B cell (primary cell): ENCODE data around the gene CNOT4.

Experiments used
- CTCF ChIP-seq: fragments of 200-600 bp; IDR thresholded peaks from one replicate; pipeline ENCODE4 v1.8.0; 2022; ENCODE audit warnings: antibody characterized with exemption, mild to moderate bottlenecking
- EZH2 ChIP-seq: IDR thresholded peaks from 2 replicates; pipeline ENCODE4 v1.6.1; 2012; ENCODE audit warnings: borderline replicate concordance, low read depth, mild to moderate bottlenecking, moderate library complexity, low read length; ENCODE audit not compliant: insufficient read depth, poor library complexity, severe bottlenecking

DNA sequence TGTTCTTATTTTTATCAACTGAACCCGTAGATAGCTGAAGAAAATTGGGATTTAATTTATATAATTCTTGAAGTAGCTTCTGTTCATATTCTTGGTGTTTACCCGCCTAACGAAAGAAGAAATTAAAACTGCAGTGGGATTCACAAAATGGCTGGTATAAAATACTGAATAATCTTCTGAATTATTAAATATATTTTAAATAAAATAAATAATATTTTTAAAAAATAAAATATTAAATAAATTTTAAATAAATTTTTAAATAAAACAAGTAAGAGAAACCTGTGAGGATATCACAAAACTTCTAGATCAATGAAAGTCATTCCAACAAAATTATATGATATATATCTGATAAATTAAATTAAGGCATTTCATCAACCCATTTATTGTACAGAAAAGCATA is 99.4 kb downstream of the CNOT4 start:
- TF ChIP-seq CTCF (no peak), EZH2 (no peak)
